HepG2 (cell line): ENCODE results near the gene MRM2. TPM values are rescaled to one million over a fixed set of nuclear protein-coding genes. Genes with fewer than 3 reads are reported as not detected.
"Not testable (repeated sequence)": the region's sequence is repeated elsewhere in the genome, so short reads cannot be mapped to it uniquely, and the experiment has no call there.

Experiments used
- FOXA1 ChIP-seq, 2 experiments: fragments of 450-650 bp in 1 of 2; sonication (generic) in 1 of 2; formaldehyde crosslinking in 1 of 2; IDR thresholded peaks; 2 replicates each; pipeline versions ENCODE4 v1.4.0 to v1.6.1; 2016 to 2020; ENCODE audit warnings: missing genetic modification reagents in 1 of 2
- HDAC2 ChIP-seq: sonication (generic); formaldehyde crosslinking; IDR thresholded peaks from 2 replicates; pipeline ENCODE4 v1.4.0; 2020; ENCODE audit warnings: missing genetic modification reagents
- HNF4A ChIP-seq: sonication (generic); formaldehyde crosslinking; IDR thresholded peaks from 2 replicates; pipeline ENCODE4 v1.4.0; 2020; ENCODE audit warnings: missing genetic modification reagents
- ZNF234 ChIP-seq: sonication (generic); formaldehyde crosslinking; conservative IDR thresholded peaks from 2 replicates; pipeline ENCODE4 v1.5.1; 2020; ENCODE audit warnings: mild to moderate bottlenecking, missing genetic modification reagents
- ZNF605 ChIP-seq: sonication (generic); formaldehyde crosslinking; IDR thresholded peaks from 2 replicates; pipeline ENCODE4 v1.8.0; 2022; ENCODE audit warnings: mild to moderate bottlenecking, missing genetic modification reagents
- ZNF652 ChIP-seq: IDR thresholded peaks from 2 replicates; pipeline ENCODE4 v1.6.1; 2016; ENCODE audit warnings: low read depth, borderline replicate concordance
- polyA plus RNA-seq, 8 experiments: library from polyadenylated mRNA; depleted of rRNA in 3 of 8; stranded (reverse) in 7 of 8; unstranded in 1 of 8; fragments of >200 nt; fragmentation: Illumina TruSeq in 4 of 8; extraction: Trizol in 4 of 8; gene quantifications; 2 replicates each; pipeline versions ENCODE4 v1.2.1 to v1.2.3, GENCODE V29; 2011 to 2016; ENCODE audit warnings: low read depth in 4 of 8, missing spikeins in 1 of 8, mixed read lengths in 1 of 8; ENCODE audit not compliant: insufficient read depth in 1 of 8
- total RNA-seq, 5 experiments: library from RNA; depleted of rRNA; stranded (reverse); fragments of >200 nt; fragmentation: Illumina TruSeq; extraction: Trizol; gene quantifications; 2 replicates each; pipeline ENCODE4 v1.2.3, GENCODE V29; 2016; ENCODE audit warnings: low read depth in 1 of 5
- TF ChIP-seq, protein P1 (sequence below): sonication (generic); formaldehyde crosslinking; IDR thresholded peaks from 2 replicates; pipeline ENCODE4 v1.4.0; 2020; ENCODE audit warnings: mild to moderate bottlenecking, missing genetic modification reagents, borderline replicate concordance
- TF ChIP-seq, protein P2 (sequence below): sonication (generic); formaldehyde crosslinking; IDR thresholded peaks from 2 replicates; pipeline ENCODE4 v1.5.1; 2020; ENCODE audit warnings: mild to moderate bottlenecking, missing genetic modification reagents, moderate library complexity

Gene MRM2
- total and polyA plus RNA-seq, 2 of the 13 experiments (the other 11 are each of a cell fraction or from before 2014, with no cell fraction given), result 13.2 to 34.2 TPM

DNA sequence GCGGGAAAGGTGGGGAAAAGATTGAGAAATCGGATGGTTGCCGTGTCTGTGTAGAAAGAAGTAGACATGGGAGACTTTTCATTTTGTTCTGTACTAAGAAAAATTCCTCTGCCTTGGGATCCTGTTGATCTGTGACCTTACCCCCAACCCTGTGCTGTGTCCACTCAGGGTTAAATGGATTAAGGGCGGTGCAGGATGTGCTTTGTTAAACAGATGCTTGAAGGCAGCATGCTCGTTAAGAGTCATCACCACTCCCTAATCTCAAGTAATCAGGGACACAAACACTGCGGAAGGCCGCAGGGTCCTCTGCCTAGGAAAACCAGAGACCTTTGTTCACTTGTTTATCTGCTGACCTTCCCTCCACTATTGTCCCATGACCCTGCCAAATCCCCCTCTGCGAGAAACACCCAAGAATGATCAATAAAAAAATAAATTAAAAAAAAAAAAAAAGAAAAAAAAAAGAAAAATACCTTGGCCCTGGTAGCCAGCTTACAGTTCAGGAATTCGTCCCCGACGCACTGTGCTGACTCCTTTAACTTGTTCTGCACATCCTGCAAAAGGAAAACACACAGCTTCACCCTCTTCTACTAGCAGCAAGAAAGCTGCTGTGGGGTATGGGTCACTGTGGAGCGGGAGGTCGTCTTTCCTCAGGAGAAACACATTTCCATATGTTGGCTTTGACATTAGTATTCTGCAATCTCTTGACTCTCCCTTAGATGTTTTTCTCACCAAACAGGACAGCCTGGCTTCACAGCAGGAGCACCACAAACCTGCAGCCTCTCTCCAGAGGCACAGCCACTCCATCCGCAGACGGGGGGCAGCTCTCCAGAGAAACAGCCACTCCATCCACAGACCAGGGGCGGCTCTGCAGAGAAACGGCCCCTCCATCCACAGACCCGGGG lies 27.3 kb upstream of the MRM2 start (continued):
- 0 out of 2 replicates have a peak, but pooled peaks have one; percentile 32 for TF ChIP-seq ZNF605 (CRISPR knock-in tag)
- TF ChIP-seq HDAC2, result 0 out of 2 replicates have a peak, but pooled peaks have one; percentile 20
- peak; percentile 86 for TF ChIP-seq ZNF652 (CRISPR knock-in tag)
- TF ChIP-seq, protein P1, sequence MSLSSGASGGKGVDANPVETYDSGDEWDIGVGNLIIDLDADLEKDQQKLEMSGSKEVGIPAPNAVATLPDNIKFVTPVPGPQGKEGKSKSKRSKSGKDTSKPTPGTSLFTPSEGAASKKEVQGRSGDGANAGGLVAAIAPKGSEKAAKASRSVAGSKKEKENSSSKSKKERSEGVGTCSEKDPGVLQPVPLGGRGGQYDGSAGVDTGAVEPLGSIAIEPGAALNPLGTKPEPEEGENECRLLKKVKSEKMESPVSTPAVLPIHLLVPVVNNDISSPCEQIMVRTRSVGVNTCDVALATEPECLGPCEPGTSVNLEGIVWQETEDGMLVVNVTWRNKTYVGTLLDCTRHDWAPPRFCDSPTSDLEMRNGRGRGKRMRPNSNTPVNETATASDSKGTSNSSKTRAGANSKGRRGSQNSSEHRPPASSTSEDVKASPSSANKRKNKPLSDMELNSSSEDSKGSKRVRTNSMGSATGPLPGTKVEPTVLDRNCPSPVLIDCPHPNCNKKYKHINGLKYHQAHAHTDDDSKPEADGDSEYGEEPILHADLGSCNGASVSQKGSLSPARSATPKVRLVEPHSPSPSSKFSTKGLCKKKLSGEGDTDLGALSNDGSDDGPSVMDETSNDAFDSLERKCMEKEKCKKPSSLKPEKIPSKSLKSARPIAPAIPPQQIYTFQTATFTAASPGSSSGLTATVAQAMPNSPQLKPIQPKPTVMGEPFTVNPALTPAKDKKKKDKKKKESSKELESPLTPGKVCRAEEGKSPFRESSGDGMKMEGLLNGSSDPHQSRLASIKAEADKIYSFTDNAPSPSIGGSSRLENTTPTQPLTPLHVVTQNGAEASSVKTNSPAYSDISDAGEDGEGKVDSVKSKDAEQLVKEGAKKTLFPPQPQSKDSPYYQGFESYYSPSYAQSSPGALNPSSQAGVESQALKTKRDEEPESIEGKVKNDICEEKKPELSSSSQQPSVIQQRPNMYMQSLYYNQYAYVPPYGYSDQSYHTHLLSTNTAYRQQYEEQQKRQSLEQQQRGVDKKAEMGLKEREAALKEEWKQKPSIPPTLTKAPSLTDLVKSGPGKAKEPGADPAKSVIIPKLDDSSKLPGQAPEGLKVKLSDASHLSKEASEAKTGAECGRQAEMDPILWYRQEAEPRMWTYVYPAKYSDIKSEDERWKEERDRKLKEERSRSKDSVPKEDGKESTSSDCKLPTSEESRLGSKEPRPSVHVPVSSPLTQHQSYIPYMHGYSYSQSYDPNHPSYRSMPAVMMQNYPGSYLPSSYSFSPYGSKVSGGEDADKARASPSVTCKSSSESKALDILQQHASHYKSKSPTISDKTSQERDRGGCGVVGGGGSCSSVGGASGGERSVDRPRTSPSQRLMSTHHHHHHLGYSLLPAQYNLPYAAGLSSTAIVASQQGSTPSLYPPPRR, result peak; percentile 55; the same call in 1 of the 2 replicates
- TF ChIP-seq FOXA1 (IDR thresholded peaks at IDR 0.05), result not testable (repeated sequence)
- TF ChIP-seq FOXA1 (CRISPR knock-in tag; IDR thresholded peaks at IDR 0.05), result 0 out of 2 replicates have a peak, but pooled peaks have one; percentile 44
- TF ChIP-seq, protein P2, sequence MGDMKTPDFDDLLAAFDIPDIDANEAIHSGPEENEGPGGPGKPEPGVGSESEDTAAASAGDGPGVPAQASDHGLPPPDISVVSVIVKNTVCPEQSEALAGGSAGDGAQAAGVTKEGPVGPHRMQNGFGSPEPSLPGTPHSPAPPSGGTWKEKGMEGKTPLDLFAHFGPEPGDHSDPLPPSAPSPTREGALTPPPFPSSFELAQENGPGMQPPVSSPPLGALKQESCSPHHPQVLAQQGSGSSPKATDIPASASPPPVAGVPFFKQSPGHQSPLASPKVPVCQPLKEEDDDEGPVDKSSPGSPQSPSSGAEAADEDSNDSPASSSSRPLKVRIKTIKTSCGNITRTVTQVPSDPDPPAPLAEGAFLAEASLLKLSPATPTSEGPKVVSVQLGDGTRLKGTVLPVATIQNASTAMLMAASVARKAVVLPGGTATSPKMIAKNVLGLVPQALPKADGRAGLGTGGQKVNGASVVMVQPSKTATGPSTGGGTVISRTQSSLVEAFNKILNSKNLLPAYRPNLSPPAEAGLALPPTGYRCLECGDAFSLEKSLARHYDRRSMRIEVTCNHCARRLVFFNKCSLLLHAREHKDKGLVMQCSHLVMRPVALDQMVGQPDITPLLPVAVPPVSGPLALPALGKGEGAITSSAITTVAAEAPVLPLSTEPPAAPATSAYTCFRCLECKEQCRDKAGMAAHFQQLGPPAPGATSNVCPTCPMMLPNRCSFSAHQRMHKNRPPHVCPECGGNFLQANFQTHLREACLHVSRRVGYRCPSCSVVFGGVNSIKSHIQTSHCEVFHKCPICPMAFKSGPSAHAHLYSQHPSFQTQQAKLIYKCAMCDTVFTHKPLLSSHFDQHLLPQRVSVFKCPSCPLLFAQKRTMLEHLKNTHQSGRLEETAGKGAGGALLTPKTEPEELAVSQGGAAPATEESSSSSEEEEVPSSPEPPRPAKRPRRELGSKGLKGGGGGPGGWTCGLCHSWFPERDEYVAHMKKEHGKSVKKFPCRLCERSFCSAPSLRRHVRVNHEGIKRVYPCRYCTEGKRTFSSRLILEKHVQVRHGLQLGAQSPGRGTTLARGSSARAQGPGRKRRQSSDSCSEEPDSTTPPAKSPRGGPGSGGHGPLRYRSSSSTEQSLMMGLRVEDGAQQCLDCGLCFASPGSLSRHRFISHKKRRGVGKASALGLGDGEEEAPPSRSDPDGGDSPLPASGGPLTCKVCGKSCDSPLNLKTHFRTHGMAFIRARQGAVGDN (CRISPR knock-in tag), result peak; percentile 53
- TF ChIP-seq HNF4A (CRISPR knock-in tag), result peak; percentile 36
- 0 out of 2 replicates have a peak, but pooled peaks have one; percentile 21 for TF ChIP-seq ZNF234
